Astrocyte (in vitro differentiated cells and primary cell): ENCODE data around the gene FANCI.

Experiments
- CTCF ChIP-seq: IDR thresholded peaks from 2 replicates; pipeline ENCODE4 v1.5.1; 2011; ENCODE audit warnings: low read depth, mild to moderate bottlenecking, inconsistent platforms, low read length, moderate library complexity; ENCODE audit not compliant: insufficient read depth
- EZH2 ChIP-seq: IDR thresholded peaks from 2 replicates; pipeline ENCODE4 v1.6.1; 2012; ENCODE audit warnings: mild to moderate bottlenecking, low read length, inconsistent platforms; ENCODE audit not compliant: insufficient read depth

GRCh38 chr15:89218531-89218930 lies 25.2 kb upstream of the FANCI start:
- TF ChIP-seq CTCF = no peak
- no peak for TF ChIP-seq EZH2
